Parathyroid adenoma (tissue), 2 donors: ENCODE data around the gene CCDC200.
"Not testable (repeated sequence)": the region's sequence is repeated elsewhere in the genome, so short reads cannot be mapped to it uniquely, and the experiment has no call there.

ENCODE experiments used
- H2AFZ ChIP-seq: fragments of 300-600 bp; sonication (generic); one replicate; pipeline ENCODE4 v1.7.0; 2017; ENCODE audit warnings: antibody characterized with exemption, mild to moderate bottlenecking
- H3K27ac ChIP-seq: fragments of 300-600 bp; sonication (generic); one replicate; pipeline ENCODE4 v1.7.0; 2017
- H3K27me3 ChIP-seq: fragments of 300-600 bp; sonication (generic); one replicate; pipeline ENCODE4 v1.7.0; 2017; ENCODE audit warnings: low read length; ENCODE audit not compliant: control insufficient read depth, insufficient read depth
- H3K36me3 ChIP-seq: fragments of 300-600 bp; sonication (generic); one replicate; pipeline ENCODE4 v1.7.0; 2017; ENCODE audit warnings: low read length; ENCODE audit not compliant: control insufficient read depth, insufficient read depth
- H3K4me1 ChIP-seq: fragments of 300-600 bp; sonication (generic); one replicate; pipeline ENCODE4 v1.7.0; 2017; ENCODE audit warnings: control low read depth
- H3K4me2 ChIP-seq: fragments of 300-600 bp; sonication (generic); one replicate; pipeline ENCODE4 v1.7.0; 2017; ENCODE audit warnings: low read length
- H3K4me3 ChIP-seq: fragments of 300-600 bp; sonication (generic); one replicate; pipeline ENCODE4 v1.7.0; 2017; ENCODE audit warnings: low read depth, low read length
- H3K79me2 ChIP-seq: fragments of 300-600 bp; sonication (generic); one replicate; pipeline ENCODE4 v1.7.0; 2017; ENCODE audit warnings: control low read depth
- H3K9ac ChIP-seq: fragments of 300-600 bp; sonication (generic); one replicate; pipeline ENCODE4 v1.7.0; 2017; ENCODE audit warnings: mild to moderate bottlenecking
- H3K9me3 ChIP-seq: fragments of 300-600 bp; sonication (generic); one replicate; pipeline ENCODE4 v1.7.0; 2017; ENCODE audit warnings: low read length; ENCODE audit not compliant: control insufficient read depth
- donor health status: primary hyperparathyroidism.

Gene CCDC200

GRCh38 chr17:43228020-43228782 lies at the start of gene CCDC200:
Gene CCDC200, minus strand, starts transcription at chr17:43228623. Its CDS starts 69 bp downstream, at chr17:43228554.
- H2AFZ ChIP-seq, H3K4me2 ChIP-seq, H3K36me3 ChIP-seq, H3K79me2 ChIP-seq, H3K27ac ChIP-seq, H3K9ac ChIP-seq, H3K9me3 ChIP-seq, H3K4me3 ChIP-seq, H3K4me1 ChIP-seq, H3K27me3 ChIP-seq: not testable (repeated sequence)

DNA sequence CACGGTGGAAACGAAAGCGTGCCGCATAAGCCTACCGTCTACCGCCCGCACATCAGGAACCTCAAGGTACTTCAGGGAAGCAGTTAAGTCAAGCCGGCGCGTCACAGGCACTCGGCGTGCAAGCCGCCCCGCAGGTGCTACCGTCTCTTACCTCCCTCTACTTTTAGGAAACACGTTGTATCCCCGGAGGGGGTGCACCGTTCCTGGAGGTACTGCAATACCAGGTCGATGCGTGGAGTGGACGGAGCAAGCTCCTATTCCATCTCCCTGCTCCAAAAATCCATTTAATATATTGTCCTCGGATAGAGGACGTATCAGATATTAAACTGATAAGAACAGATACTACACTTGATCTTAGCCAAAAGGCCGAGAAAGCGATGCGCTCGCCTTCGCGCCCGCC lies 44.5 kb upstream of the CCDC200 start:
- H3K27me3 ChIP-seq, H3K36me3 ChIP-seq, H3K4me3 ChIP-seq, H2AFZ ChIP-seq, H3K4me1 ChIP-seq, H3K9me3 ChIP-seq, H3K4me2 ChIP-seq, H3K79me2 ChIP-seq, H3K9ac ChIP-seq, H3K27ac ChIP-seq: not testable (repeated sequence)

GRCh38 chr17:43272483-43272882 lies 44.1 kb upstream of the CCDC200 start:
- H3K79me2 ChIP-seq, H3K9ac ChIP-seq, H3K27me3 ChIP-seq, H3K4me1 ChIP-seq, H3K9me3 ChIP-seq, H2AFZ ChIP-seq, H3K4me3 ChIP-seq, H3K4me2 ChIP-seq, H3K27ac ChIP-seq, H3K36me3 ChIP-seq: not testable (repeated sequence)

DNA sequence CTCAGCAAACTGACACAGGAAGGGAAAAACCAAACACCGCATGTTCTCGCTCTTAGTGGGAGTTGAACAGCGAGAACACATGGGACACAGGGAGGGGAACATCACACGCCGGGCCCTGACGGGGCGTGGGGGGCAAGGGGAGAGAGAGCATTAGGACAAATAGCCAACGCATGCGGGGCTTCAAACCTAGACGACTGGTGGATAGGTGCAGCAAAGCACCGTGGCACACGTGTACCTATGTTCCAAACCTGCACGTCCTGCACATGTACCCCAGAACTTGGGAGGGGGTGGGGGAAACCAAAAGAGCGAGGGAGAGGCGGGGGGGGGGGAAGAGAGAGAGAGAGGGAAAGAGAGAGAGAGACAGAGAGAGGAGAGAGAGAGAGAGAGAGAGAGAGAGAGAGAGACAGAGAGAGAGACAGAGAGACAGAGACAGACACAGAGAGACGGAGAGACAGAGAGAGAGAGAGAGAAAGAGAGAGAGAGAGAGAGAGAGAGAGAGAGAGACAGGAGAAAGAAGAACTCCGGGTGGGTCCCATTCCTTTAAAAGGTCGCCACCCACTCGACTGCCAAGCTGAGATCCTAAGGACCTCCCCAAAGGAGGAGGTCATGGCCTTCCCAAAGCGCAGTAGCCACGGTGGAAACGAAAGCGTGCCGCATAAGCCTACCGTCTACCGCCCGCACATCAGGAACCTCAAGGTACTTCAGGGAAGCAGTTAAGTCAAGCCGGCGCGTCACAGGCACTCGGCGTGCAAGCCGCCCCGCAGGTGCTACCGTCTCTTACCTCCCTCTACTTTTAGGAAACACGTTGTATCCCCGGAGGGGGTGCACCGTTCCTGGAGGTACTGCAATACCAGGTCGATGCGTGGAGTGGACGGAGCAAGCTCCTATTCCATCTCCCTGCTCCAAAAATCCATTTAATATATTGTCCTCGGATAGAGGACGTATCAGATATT lies 42.4 kb upstream of the CCDC200 start:
- H2AFZ ChIP-seq, H3K36me3 ChIP-seq: not testable (repeated sequence)

GRCh38 chr17:43246456-43246855 lies 18.0 kb upstream of the CCDC200 start:
- not testable (repeated sequence) for H3K4me1 ChIP-seq, H3K9me3 ChIP-seq, H3K9ac ChIP-seq, H3K4me3 ChIP-seq, H2AFZ ChIP-seq, H3K27me3 ChIP-seq, H3K4me2 ChIP-seq, H3K79me2 ChIP-seq, H3K27ac ChIP-seq, H3K36me3 ChIP-seq

More for the DNA sequence above, 42.4 kb upstream of the CCDC200 start:
- not testable (repeated sequence) for H3K9ac ChIP-seq, H3K9me3 ChIP-seq, H3K79me2 ChIP-seq, H3K4me3 ChIP-seq, H3K27me3 ChIP-seq, H3K4me2 ChIP-seq, H3K4me1 ChIP-seq, H3K27ac ChIP-seq

GRCh38 chr17:43240596-43241352 lies 12.4 kb upstream of the CCDC200 start:
- not testable (repeated sequence) for H3K27ac ChIP-seq, H2AFZ ChIP-seq, H3K4me3 ChIP-seq, H3K4me2 ChIP-seq, H3K79me2 ChIP-seq, H3K36me3 ChIP-seq, H3K9me3 ChIP-seq, H3K27me3 ChIP-seq, H3K4me1 ChIP-seq, H3K9ac ChIP-seq

DNA sequence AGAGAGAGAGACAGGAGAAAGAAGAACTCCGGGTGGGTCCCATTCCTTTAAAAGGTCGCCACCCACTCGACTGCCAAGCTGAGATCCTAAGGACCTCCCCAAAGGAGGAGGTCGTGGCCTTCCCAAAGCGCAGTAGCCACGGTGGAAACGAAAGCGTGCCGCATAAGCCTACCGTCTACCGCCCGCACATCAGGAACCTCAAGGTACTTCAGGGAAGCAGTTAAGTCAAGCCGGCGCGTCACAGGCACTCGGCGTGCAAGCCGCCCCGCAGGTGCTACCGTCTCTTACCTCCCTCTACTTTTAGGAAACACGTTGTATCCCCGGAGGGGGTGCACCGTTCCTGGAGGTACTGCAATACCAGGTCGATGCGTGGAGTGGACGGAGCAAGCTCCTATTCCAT lies 11.2 kb upstream of the CCDC200 start:
- not testable (repeated sequence) for H2AFZ ChIP-seq

GRCh38 chr17:43233877-43234276 lies 5.5 kb upstream of the CCDC200 start, which contains the start of gene RNU2-1:
Gene RNU2-1, minus strand, starts transcription at chr17:43233977.
- H3K9me3 ChIP-seq, H3K4me3 ChIP-seq, H3K79me2 ChIP-seq, H3K9ac ChIP-seq, H3K36me3 ChIP-seq, H3K4me2 ChIP-seq, H3K4me1 ChIP-seq, H3K27me3 ChIP-seq, H2AFZ ChIP-seq, H3K27ac ChIP-seq: not testable (repeated sequence)

More for the DNA sequence above, 11.2 kb upstream of the CCDC200 start:
- H3K27ac ChIP-seq, H3K9me3 ChIP-seq, H3K79me2 ChIP-seq, H3K36me3 ChIP-seq, H3K9ac ChIP-seq, H3K4me2 ChIP-seq, H3K4me3 ChIP-seq, H3K27me3 ChIP-seq, H3K4me1 ChIP-seq: not testable (repeated sequence)

- not testable (repeated sequence) for H3K9ac ChIP-seq, H3K4me1 ChIP-seq, H3K36me3 ChIP-seq, H2AFZ ChIP-seq, H3K27me3 ChIP-seq, H3K4me2 ChIP-seq, H3K79me2 ChIP-seq, H3K27ac ChIP-seq, H3K4me3 ChIP-seq, H3K9me3 ChIP-seq
Observed at GRCh38 chr17:43233263-43233662, 4.8 kb upstream of the CCDC200 start.

GRCh38 chr17:43232021-43232699 lies 3.7 kb upstream of the CCDC200 start:
- H3K4me1 ChIP-seq, H2AFZ ChIP-seq, H3K9me3 ChIP-seq, H3K27me3 ChIP-seq, H3K4me2 ChIP-seq, H3K9ac ChIP-seq, H3K27ac ChIP-seq, H3K4me3 ChIP-seq, H3K79me2 ChIP-seq, H3K36me3 ChIP-seq: not testable (repeated sequence)
